B cell (primary cell): ENCODE measurements around the gene CST7. TPM values are rescaled to one million over a fixed set of nuclear protein-coding genes. Genes with fewer than 3 reads are reported as not detected.

ENCODE experiments used
- ATAC-seq: fragments of 200-7000 bp; cut with Tn5 transposase; one replicate; pipeline ENCODE4 v1.10.0; 2021; ENCODE audit warnings: low read depth, mild to moderate bottlenecking, moderate number of reproducible peaks, moderate library complexity
- CTCF ChIA-PET: fragments of 350-600 bp; sonication (Branson Sonifier 250); formaldehyde crosslinking; loops from one replicate; lab custom pipeline; 2021; ENCODE audit warnings: antibody characterized with exemption, inconsistent platforms; lab: Charles Lee
- POLR2A ChIA-PET: fragments of 350-600 bp; sonication (Branson Sonifier 250); formaldehyde crosslinking; loops from one replicate; lab custom pipeline; 2021; ENCODE audit warnings: antibody characterized with exemption; lab: Charles Lee
- DNase-seq: peaks from one replicate; pipeline ENCODE4 v3.0.0; 2013
- H2AFZ ChIP-seq: 2 replicates; pipeline ENCODE4 v1.6.1; 2012; ENCODE audit warnings: mild to moderate bottlenecking, low read depth, low read length; ENCODE audit not compliant: insufficient read depth, poor library complexity, severe bottlenecking
- H3K27ac ChIP-seq, 2 donors: 1 replicate in 1 of 2; 2 replicates in 1 of 2; pipeline ENCODE4 v1.5.1; 2012 to 2013; ENCODE audit warnings: low read length in 2 of 2, mild to moderate bottlenecking in 2 of 2, moderate library complexity in 1 of 2
- H3K27me3 ChIP-seq, 4 experiments: fragments of 200-600 bp in 1 of 4; sonication (generic) in 1 of 4; replicated peaks in 1 of 4; 1 replicate in 2 of 4; 2 replicates in 2 of 4; pipeline versions ENCODE4 v1.6.1 to v1.7.0; 2013 to 2016; ENCODE audit warnings: low read length in 3 of 4, mild to moderate bottlenecking in 2 of 4, mixed read lengths in 1 of 4, moderate library complexity in 1 of 4; ENCODE audit not compliant: insufficient read depth in 4 of 4, control insufficient read depth in 3 of 4; ENCODE audit errors: control extremely low read depth in 1 of 4
- H3K36me3 ChIP-seq, 2 experiments: replicated peaks in 1 of 2; 1 replicate in 1 of 2; 2 replicates in 1 of 2; pipeline versions ENCODE4 v1.6.1 to v1.7.1; 2013; ENCODE audit warnings: low read length in 1 of 2; ENCODE audit not compliant: insufficient read depth in 2 of 2, control insufficient read depth in 1 of 2; ENCODE audit errors: control extremely low read depth in 1 of 2, extremely low read depth in 1 of 2
- H3K4me1 ChIP-seq, 2 donors: fragments of 200-600 bp in 1 of 2; sonication (generic) in 1 of 2; 1 replicate in 1 of 2; 2 replicates in 1 of 2; pipeline versions ENCODE4 v1.5.1 to v1.6.1; 2013 to 2017; ENCODE audit warnings: low read length in 2 of 2; ENCODE audit not compliant: control insufficient read depth in 2 of 2, insufficient read depth in 2 of 2
- H3K4me2 ChIP-seq: replicated peaks from 2 replicates; pipeline ENCODE3; 2012; ENCODE audit warnings: mild to moderate bottlenecking, low read depth, low read length; ENCODE audit not compliant: poor library complexity, severe bottlenecking
- H3K4me3 ChIP-seq, 5 experiments: fragments of 200-600 bp in 1 of 5; sonication (generic) in 1 of 5; 1 replicate in 3 of 5; 2 replicates in 2 of 5; pipeline versions ENCODE4 v1.5.1 to v1.7.0; 2011 to 2016; ENCODE audit warnings: low read length in 4 of 5, mild to moderate bottlenecking in 4 of 5, low read depth in 2 of 5, control low read depth in 1 of 5, moderate library complexity in 1 of 5; ENCODE audit not compliant: insufficient read depth in 1 of 5; ENCODE audit errors: control extremely low read depth in 1 of 5, extremely low read depth in 1 of 5
- H3K79me2 ChIP-seq: fragments of 200-600 bp; sonication (generic); one replicate; pipeline ENCODE4 v1.6.0; 2016; ENCODE audit warnings: low read length; ENCODE audit not compliant: control insufficient read depth, insufficient read depth
- H3K9ac ChIP-seq: fragments of 200-600 bp; sonication (generic); 2 replicates; pipeline ENCODE4 v1.6.1; 2017; ENCODE audit warnings: mild to moderate bottlenecking, low read length, moderate library complexity
- H3K9me3 ChIP-seq, 3 donors: one replicate each; pipeline versions ENCODE4 v1.6.1 to v1.7.1; 2013; ENCODE audit warnings: low read length in 2 of 3; ENCODE audit not compliant: control insufficient read depth in 2 of 3, insufficient read depth in 1 of 3; ENCODE audit errors: control extremely low read depth in 1 of 3
- H4K20me1 ChIP-seq: 2 replicates; pipeline ENCODE4 v1.6.0; 2012; ENCODE audit warnings: mild to moderate bottlenecking, low read length; ENCODE audit not compliant: insufficient read depth, control insufficient read depth, poor library complexity, severe bottlenecking
- H3K27ac Mint-ChIP-seq: one replicate; pipeline ENCODE4 v1.8.0; 2021; ENCODE audit warnings: mixed read lengths
- H3K27me3 Mint-ChIP-seq: one replicate; pipeline ENCODE4 v1.8.0; 2021; ENCODE audit warnings: mixed read lengths
- H3K4me1 Mint-ChIP-seq: one replicate; pipeline ENCODE4 v1.8.0; 2021; ENCODE audit warnings: mixed read lengths
- H3K4me3 Mint-ChIP-seq: one replicate; pipeline ENCODE4 v1.8.0; 2021; ENCODE audit warnings: mixed read lengths
- H3K9me3 Mint-ChIP-seq: one replicate; pipeline ENCODE4 v1.8.0; 2022; ENCODE audit warnings: mixed read lengths; ENCODE audit not compliant: insufficient read depth
- EZH2 ChIP-seq: IDR thresholded peaks from 2 replicates; pipeline ENCODE4 v1.6.1; 2012; ENCODE audit warnings: borderline replicate concordance, low read depth, mild to moderate bottlenecking, moderate library complexity, low read length; ENCODE audit not compliant: insufficient read depth, poor library complexity, severe bottlenecking
- WGBS: methylation state at CpG from one replicate; pipeline ENCODE4 v1.1.5; 2013; ENCODE audit warnings: missing lambda C conversion rate; ENCODE audit not compliant: insufficient coverage; 5-methylcytosine and 5-hydroxymethylcytosine counted together
- intact Hi-C: fragments of 100-400 bp; cut with micrococcal nuclease; formaldehyde crosslinking; loops from one replicate; pipeline ENCODE4 v1.10.0; 2022
- polyA plus RNA-seq: library from polyadenylated mRNA; depleted of rRNA; stranded (reverse); fragments of >200 nt; gene quantifications from 2 replicates; pipeline ENCODE4 v1.2.3, GENCODE V29; 2012
- total RNA-seq, 2 donors: library from RNA; stranded (reverse); fragments of 120-200 nt in 1 of 2; gene quantifications; 1 replicate in 1 of 2; 2 replicates in 1 of 2; pipeline versions ENCODE4 v1.2.3 to v1.2.4, GENCODE V29; 2013 to 2022
- TF ChIP-seq, protein P1 (sequence below): fragments of 200-600 bp; IDR thresholded peaks from one replicate; pipeline ENCODE4 v1.8.0; 2022; ENCODE audit warnings: antibody characterized with exemption, mild to moderate bottlenecking

The CST7 gene
- total and polyA plus RNA-seq, 2 donors (not counting 1 experiment from before 2014, with no cell fraction given), result 0.94 to 3.4 TPM

DNA sequence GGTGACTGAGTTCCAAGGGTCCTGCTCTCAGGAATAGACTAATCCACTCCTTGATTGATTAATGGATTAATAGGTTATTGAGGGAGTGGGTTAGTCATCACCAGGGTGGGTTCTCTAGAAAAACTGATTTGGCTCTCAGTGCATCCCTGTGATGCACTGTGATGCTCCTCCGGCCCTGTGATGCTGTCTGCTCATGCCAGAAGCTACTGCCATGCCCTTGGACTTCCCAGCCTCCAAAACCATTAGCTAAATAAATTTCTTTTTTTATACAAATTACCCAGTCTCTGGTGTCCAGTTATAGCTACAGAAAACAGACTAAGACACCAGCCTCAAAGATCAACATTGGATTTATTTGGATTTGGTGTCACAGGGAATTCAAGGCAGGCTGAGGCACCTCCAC, 40.4 kb upstream of the CST7 start:
- intact Hi-C loops, result no loop called here
- Mint-ChIP-seq H3K27ac (no peak overlapping the region), H3K9me3 (peaks cover 9% of the 10 kb centered on the region), H3K27me3 (no peaks in the 10 kb centered on the region), H3K4me3 (no peak overlapping the region), H3K4me1 (no peaks in the 10 kb centered on the region)
- WGBS, result 91% methylated on average over 1 of the region's 1 CpG
- Histone ChIP-seq H3K9ac (no peak overlapping the region), H2AFZ (no peak overlapping the region), H3K4me3 (no peak overlapping the region), H4K20me1 (no peaks in the 10 kb centered on the region), H3K27ac (no peak overlapping the region), H3K4me2 (no peak overlapping the region), H3K4me1 (no peaks in the 10 kb centered on the region), H3K27me3 (peaks cover 0 to 2% (median 0%) of the 10 kb centered on the region in 4 experiments), H3K36me3 (no peaks in the 10 kb centered on the region), H3K79me2 (no peaks in the 10 kb centered on the region), H3K9me3 (peaks cover 2 to 17% (median 2%) of the 10 kb centered on the region in 3 donors)
- ATAC-seq, result no peak
- CTCF ChIA-PET, result no interaction called here
- TF ChIP-seq, protein P1, sequence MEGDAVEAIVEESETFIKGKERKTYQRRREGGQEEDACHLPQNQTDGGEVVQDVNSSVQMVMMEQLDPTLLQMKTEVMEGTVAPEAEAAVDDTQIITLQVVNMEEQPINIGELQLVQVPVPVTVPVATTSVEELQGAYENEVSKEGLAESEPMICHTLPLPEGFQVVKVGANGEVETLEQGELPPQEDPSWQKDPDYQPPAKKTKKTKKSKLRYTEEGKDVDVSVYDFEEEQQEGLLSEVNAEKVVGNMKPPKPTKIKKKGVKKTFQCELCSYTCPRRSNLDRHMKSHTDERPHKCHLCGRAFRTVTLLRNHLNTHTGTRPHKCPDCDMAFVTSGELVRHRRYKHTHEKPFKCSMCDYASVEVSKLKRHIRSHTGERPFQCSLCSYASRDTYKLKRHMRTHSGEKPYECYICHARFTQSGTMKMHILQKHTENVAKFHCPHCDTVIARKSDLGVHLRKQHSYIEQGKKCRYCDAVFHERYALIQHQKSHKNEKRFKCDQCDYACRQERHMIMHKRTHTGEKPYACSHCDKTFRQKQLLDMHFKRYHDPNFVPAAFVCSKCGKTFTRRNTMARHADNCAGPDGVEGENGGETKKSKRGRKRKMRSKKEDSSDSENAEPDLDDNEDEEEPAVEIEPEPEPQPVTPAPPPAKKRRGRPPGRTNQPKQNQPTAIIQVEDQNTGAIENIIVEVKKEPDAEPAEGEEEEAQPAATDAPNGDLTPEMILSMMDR, result no peak
- no peak for TF ChIP-seq EZH2
- POLR2A ChIA-PET, result no interaction called here
- DNase-seq, result no peak

DNA sequence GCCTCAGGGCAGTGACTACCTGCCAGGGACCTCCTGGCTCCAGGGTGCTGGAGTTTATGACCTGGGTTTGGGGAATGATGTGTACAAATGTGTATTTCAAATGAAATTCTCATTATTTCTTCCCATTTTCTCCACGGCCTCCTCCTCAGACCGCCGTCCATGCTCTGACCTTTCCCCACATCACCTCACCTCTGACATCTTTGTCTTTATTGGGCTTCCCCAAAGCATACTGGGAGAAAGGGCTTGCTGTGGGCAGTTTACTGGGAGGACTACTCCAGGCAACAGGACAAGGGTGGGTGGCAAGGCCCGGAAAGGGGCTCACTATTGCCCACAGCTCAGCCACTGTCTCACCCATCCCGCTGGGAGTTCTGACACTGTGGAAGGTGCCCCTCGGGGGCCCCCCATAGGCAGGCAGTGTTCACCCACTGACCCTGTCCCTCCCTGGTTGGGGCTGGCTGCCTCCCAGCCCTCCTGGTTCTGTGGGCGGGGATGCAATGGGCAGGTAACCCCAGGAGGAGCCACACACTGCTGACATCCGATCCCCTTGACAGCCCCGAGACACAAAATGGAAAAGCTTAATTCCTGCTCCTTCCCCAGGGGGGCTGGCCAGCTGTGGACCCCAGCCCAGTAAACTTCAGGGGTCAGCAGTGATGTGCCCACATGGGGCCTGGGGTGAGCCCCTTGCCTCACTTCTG, 39.8 kb upstream of the CST7 start:
- intact Hi-C loops, result no loop called here
- H3K4me1 Mint-ChIP-seq, result no peaks in the 10 kb centered on the region
- H3K4me2 ChIP-seq, result no peak overlapping the region
- H3K9ac ChIP-seq, result no peak overlapping the region
- no peaks in the 10 kb centered on the region for H3K36me3 ChIP-seq
- TF ChIP-seq, protein P1, result no peak
- TF ChIP-seq EZH2, result no peak
- DNase-seq, result no peak
- H3K27me3 Mint-ChIP-seq, result no peaks in the 10 kb centered on the region
- CTCF ChIA-PET, result no interaction called here
- peaks cover 0 to 2% (median 0%) of the 10 kb centered on the region in 4 experiments for H3K27me3 ChIP-seq
- H3K4me3 Mint-ChIP-seq, result no peak overlapping the region
- H3K4me3 ChIP-seq, result no peak overlapping the region
- H3K27ac Mint-ChIP-seq, result no peak overlapping the region
- H3K27ac ChIP-seq, result no peak overlapping the region
- H4K20me1 ChIP-seq, result no peaks in the 10 kb centered on the region
- H2AFZ ChIP-seq, result no peak overlapping the region
- peaks cover 2 to 17% (median 2%) of the 10 kb centered on the region in 3 donors for H3K9me3 ChIP-seq
- peaks cover 9% of the 10 kb centered on the region for H3K9me3 Mint-ChIP-seq
- POLR2A ChIA-PET, result no interaction called here
- no peaks in the 10 kb centered on the region for H3K79me2 ChIP-seq
- ATAC-seq, result no peak
- 92% methylated on average over 5 of the region's 9 CpGs for WGBS
- no peaks in the 10 kb centered on the region for H3K4me1 ChIP-seq
